Fibroblast of the conjunctiva (primary cell): ENCODE data around the gene CSTF1.
"Not testable (repeated sequence)": the region's sequence is repeated elsewhere in the genome, so short reads cannot be mapped to it uniquely, and the experiment has no call there.

ENCODE experiments used
- DNase-seq: peaks from one replicate; pipeline ENCODE4 v3.0.0-alpha.2; 2010; ENCODE audit warnings: low read depth

CSTF1 gene

DNA sequence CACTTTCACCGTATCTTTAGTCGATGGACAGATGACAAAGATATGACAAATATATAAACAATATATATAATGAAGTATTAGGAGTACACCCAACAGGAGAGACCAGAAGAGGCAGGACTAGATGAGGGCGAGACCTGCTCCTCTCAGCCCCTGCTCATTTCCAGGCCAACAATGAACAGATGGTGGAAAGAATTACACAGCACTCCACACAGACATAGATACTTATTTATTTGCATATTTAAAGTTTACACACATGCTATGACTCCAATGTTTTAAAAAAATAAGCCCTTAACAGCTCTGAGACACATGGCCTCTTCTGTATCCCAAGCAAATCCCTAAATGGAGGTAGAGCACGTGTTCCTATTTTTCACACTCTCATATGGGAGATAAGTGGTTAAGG is 23.3 kb upstream of the CSTF1 start:
- DNase-seq = no peak

DNA sequence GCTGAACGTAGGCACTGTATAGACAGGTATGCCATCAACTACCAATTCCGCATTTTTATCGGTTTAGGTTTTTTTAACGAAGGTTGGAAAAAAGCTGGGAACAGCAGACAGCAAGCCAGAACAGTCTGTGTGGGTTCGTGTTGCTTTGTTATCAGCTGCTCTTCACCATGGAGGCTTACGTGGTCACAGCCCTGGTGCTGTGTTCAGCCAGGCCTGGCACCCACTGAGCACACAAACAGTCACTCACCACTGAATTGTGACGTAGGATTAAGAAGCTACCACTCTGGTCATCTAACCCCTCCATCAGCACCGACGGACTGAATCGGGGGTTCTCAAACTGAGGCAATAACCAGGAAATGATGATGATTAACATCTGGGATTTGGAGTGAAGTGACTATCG is 20.5 kb upstream of the CSTF1 start:
- no peak for DNase-seq

DNA sequence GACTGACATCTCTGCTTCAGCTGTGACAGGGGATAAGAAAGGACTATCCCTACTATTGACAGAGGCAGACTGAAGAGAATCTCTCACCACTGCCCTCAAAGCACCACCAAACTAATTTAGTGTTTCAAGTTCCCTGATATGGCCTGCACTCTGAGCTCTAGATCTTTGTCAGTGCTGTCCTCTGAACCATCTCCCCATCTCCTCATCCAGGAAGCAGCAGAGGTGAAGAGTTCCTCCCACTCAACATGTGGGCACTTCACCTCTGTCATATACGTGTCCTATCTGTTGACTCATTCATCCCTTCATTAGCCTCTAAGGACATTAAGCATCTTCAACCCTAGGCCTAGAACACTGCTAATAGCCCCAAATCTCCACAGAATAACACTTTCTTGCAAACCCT is 19.6 kb upstream of the CSTF1 start:
- DNase-seq = no peak

DNA sequence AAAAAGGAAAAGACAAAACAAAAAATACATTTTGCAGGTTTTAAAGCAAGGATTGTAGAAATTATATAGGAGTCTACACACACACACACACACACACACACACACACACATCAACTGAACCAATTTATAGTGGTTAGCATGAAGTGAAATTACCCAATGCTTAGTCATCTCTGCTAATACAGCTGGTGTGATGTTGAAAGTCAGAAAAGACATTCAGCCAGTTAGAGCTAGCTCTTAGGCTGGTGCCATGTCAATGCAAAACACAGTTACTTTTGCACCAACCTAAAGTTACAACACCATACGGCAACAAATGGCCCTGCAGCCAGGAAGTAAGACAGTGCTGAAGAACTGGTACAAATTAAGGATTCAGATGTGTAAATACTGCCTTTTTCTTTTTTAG is 18.5 kb upstream of the CSTF1 start:
- peak; percentile 91 for DNase-seq

DNA sequence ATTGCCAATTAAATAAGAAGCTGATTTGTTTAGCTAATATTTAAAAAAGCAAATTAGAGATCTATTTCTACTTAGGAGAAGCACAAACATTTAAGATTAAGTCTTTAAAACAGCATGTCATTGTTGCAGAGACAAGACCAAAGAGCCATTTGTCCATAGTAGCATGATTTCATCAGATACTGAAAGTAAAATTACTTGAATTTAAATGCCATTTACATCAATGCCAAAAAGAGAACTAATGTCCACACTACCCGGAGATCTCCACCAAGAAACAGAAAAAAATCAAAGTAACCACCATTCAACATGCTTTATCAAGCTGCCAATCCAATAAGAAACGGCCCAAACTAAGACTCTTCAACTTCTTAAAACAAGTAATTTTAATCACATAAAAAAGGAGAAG is 16.1 kb upstream of the CSTF1 start:
- DNase-seq = no peak

DNA sequence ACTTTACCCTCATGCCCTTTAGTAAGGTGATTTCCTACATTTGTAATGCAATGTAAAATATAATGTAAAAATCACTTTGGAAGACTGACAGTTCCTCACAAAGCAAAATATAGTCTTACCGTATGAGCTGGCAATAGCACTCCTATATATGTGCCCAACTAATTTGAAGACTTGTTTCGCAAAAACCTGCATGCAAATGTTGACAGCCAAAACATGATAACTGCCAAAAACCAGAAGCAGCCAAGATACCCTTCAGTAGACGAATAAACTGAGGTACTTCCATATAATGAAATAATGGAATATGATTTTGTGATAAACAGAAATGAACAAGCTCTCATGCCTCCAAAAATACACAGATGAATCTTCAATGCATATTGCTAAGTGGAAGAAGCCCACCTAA is 14.1 kb upstream of the CSTF1 start:
- DNase-seq = no peak

DNA sequence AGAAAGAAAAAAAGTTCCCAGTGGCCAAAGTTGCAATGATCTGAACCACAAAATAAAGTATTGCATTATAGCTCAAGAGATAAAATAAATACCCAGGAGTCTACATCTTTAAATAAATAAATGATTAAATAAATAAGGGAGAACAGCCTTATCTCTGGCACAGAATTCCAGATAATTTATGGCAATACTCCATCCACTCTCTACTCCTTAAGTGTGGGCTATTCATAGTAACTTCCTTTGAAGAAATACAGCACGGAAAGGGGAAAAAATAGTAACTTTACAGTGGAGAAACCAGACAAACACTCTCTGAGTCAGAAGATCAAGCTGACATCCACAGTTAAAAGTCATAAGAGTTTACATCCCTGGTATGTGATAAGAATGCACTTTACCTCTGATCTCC is 12.1 kb upstream of the CSTF1 start:
- no peak for DNase-seq

DNA sequence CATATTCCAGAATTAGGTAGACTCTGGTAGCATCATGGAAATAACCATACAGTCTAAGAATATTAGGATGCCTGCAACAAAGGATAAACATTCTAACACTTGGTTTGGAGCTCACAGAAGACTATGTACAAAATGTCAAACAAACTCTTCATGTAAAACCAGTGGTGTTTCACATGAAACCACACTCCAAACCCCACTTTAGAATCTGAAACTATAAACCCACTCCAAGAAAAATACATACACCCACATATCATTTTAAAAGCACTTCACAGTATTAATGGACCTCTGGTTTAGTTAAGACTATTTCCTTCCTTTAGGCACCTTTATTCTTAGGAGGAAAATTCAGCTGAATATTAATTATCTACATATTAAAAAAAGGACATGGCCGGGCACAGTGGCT is 10.9 kb upstream of the CSTF1 start:
- DNase-seq = no peak

DNA sequence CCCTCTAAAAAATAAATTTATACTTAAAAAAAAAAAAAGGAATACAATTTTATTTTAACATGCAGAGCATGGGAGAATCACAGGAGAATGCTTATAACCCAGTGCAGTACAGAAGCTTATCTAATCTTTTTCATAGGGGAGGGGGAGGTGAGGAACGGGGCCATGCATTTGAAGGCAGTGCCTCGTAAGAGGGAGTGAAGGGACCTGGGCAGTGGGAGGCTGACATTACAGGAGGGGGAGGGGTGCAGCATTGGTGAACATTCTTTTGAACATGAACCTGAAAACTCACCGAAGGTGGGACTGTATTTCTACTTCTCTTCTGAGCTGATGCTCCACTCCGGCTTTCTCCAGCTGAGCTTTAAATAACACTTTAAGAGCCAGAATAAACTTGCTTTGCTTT is 9.7 kb upstream of the CSTF1 start:
- DNase-seq = no peak

DNA sequence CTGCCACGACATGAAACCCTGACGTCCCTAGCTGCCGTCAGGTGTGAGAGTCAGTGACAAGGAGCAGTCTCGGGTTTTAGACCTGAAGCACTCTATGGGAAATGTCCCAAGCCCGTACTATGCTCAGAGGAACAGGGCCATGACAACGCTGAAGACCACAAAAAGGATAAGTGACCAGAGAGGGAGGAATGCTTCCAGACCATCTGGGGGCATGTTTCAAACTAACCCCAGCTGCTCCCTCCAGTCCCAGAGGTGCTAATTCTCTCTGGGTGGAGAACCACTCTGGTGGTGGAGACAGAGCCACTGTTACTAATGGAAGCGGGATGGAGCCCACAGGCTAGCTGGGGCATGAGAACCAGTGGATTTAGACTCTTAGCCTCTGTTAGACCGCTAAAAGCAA is 9.1 kb upstream of the CSTF1 start:
- DNase-seq = no peak

DNA sequence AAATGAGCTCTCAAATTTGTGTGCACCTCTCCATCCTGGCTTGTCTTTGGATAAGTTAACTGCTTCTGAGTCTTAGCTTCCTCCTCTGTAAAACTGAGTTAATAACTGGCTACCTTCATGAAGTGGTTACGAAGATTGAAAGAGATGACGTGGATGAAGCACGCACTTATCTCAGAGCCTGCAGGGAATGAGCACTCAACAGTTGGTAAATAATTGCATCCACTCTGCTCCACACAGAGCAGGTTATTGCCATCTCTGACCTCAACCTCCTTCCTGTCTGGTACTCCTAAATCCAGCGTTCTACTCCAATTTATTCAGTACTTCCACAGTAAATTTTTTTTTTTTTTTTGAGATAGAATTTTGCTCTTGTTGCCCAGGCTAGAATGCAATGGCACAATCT is 7.3 kb upstream of the CSTF1 start:
- no peak for DNase-seq

DNA sequence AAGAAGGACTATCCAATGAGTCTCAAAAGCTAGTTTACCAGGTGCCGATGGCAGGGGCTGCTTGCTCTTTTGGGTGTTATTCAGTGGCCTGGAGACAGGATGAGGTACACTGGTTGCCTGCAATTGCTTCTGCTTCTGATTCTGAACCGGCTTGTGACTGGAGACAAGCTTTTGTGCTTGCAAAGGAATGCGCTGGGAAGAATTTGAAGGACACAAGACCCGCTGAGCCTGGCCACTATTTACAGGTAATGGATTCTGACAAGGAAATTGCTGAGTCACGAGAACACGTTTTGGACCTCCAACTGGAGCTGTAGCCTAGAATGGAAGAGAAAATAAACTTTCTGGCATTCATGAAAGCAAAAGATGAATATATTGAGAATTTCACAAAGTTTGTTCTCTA is 6.2 kb upstream of the CSTF1 start:
- DNase-seq = no peak

DNA sequence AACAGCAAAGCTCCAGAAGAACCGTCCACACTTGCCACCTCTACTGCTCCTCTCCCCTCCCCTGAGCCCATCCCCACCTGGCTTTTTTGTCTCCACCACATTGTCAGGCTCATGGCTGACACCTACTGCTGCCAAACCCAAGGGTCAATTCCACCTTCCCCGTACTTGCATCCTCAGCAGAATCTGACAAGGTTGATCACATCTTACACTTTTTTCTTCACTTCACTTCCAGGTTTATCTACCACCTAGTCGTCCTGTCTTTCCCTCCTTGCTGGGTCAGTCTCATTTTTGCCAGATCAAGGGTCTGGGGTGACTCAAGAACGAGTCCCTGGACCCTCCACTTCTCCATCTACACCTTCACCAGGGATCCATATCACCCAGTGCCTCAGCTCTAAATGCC is 3.6 kb upstream of the CSTF1 start:
- no peak for DNase-seq

DNA sequence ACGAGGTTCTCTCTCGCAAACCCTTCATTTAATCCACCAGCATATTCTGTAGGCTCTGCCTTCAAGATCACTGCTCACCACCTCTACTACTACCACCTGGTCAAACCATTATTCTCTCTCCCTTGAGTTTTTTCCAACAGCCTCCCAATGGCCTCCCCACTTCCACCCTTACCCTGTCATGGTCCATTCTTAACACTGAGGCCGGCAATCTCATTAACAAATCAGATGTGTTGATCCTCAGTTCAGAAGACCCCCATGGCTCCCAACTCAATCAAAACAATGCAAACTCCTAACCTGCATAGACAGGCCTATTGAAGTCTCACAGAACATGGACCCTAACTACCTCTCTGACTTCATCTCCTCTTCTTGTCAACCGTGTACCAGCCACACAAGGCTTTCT is 2.6 kb upstream of the CSTF1 start:
- DNase-seq = no peak

DNA sequence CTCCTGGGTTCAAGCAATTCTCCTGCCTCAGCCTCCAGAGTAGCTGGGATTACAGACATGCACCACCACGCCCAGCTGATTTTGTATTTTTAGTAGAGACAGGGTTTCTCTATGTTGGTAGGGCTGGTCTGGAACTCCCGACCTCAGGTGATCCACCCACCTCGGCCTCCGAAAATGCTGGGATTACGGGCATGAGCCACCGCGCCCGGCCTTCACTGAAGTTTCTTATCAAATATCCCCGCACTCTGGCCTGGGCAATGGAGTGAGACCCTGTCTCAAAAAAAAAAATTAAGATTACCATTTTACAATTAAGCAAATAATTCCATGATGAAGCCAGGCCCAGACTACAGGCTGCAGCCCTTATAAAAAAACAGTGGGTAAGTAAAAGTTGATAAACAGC is 2.0 kb upstream of the CSTF1 start:
- DNase-seq = not testable (repeated sequence)

DNA sequence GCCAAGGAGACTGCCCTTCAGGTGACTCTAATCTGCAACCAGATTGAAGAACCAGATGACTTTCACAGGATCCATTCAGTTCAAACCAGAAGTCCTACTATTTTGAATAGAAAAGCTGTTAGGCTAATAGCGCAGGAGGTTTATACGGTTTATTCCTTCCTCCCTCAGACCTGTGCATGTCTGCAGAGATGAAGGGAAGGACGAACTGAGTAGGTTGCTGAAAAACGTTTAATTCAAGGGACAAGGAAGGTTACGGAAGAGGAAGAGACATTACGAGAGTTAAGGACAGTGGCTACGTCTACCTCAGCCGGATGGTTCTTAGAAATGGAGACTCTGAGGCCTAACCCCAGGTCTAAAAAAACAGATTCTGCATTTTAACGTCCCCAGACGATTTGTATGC is 1.4 kb upstream of the CSTF1 start:
- DNase-seq = no peak

DNA sequence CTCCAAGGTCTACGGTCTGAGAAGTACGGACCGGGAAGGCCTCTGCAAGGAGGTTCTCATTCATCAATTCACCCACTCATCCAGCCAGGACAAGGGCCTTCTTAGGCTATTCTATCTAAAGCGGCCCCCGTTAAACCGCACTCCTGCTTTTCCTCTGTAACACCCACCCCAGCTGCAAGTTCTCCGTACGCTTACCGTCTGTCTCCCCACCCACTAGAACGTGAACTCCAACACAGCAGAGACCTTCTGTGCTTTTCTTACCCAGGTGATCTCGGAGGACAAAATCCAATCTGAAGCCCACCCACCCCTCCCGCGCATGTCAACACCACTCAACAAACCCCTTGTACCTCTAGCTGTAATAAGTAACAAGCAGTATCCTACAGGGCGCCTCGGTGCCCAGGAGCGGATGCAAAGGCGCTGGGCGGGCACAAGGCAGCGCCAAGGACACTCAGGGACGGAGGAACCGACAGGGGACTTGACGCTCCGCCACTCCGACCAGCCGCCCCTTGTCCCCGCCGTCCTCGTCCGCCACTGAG is 781 bp upstream of the CSTF1 start:
- no peak for DNase-seq

DNA sequence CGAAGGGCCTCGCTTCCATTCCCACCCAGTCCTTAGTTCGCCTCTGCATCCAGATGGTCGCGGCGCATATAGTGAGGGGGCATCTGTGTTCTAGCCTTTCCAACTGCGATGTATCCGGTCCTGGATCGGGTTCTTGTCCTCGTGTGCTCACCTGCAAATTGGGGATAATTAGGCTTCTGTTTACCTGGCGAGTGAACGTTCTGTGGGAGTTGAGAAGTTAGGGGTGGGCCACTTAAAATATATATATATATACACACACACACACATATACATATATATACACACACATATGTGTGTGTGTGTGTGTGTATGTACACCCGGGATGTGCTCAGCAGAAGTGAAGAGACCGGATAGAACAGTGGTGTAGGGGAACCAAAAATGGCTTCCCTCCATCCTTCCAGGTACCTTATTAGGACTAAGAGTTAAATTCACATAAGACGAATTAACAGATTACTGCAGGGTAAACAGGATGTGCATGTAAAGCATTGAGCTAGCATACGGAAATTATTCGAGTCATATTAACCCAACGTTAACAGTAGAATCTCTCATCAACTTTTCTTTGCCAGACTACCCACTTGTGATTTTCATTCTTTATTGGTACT is 537 bp downstream of the CSTF1 start:
- DNase-seq = no peak

DNA sequence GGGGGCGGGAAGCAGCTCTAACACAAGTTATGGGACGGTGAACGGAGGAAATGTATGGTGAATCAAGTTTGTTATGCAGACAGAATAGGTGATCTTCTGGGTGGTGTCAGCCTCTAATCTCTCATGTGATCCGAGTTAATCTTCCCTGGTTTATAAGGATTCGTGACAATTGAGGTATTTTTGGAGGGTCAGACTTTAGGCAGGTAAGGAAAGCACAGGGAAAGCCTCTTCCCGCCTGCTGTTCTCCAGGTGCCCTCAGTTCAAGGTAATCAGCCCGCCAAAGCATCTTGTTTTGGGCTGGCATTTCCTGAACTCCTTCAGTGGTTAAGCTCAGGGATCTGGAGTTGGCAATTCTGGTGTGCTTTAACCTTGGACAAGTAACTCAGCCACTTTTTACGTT is 1.2 kb downstream of the CSTF1 start:
- DNase-seq = no peak

DNA sequence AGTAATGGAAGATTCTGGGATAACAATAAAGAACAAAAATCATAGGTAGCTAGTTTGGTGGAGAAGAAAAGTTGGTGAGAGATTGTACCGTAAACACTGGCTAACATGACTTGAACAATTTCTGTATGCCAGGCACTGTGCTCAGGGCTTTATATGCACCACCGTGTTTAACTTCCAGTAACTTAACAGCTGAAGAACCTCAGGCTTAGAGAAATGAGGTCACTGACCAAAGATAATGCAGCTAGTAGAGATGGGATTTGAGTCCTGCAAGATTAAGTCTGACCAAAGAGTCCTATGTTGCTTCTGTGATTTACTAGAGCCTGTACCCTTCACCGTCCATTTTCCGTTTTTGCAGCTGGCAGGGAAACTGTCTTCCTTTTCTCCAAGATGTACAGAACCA is 2.7 kb downstream of the CSTF1 start:
- no peak for DNase-seq

DNA sequence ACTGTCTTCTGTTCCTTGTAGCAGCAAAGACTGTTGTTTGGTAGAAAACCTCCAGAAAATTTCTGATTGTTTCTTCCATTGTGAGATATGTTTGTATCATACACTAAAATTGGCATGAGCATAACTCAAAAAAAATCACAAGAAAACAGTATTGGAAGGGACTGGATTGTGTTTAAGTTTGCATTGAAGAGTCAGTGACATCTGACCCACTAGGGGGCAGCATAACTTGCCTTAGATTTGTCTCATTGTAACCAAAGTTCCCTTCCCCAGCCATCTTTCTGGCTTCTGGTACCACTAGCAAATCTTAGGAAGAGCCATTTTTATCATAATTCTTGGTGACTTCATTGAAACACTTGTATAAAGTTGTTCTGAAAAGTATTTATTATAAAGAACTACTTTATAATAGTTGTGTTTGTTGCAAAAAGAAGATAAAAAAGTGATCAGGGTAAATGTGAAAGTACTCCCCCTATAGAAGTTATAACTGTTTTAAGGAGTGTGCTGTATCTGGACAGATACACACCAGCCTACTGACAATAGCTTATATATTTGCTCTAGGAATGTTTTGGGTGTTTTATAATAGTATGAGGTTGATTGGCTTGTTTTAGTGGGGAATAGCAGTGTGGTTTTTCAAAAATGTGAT is 7.7 kb downstream of the CSTF1 start:
- peak; percentile 67 for DNase-seq

DNA sequence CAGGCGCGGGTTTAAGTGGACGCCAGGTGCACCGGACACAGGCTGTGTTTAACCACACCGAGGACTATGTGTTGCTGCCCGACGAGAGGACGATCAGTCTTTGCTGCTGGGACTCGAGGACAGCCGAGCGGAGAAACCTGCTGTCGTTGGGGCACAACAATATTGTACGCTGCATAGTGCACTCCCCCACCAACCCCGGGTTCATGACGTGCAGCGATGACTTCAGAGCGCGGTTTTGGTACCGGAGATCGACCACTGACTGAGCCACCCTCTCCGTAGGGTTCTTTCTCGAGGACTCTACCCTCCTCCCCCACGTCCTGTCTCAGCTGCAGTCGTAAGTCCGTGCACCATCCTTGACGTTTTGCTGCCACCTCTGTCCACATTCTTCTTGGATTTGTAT is 11.0 kb downstream of the CSTF1 start:
- DNase-seq = no peak

DNA sequence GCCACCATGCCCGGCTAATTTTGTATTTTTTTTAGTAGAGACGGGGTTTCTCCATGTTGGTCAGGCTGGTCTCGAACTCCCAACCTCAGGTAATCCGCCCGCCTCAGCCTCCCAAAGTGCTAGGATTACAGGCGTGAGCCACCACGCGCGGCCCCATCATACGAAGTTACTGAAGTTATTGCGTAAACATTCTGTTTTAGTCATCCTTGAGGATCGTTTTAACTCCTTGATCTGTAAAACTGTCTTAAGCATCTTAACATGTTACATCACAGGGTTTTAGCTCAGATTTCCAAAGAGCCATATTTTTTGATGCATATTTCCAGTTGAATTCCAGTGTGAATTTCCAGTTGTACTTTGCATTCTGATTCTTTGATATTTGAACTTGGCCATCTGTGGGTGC is 12.9 kb downstream of the CSTF1 start:
- not testable (repeated sequence) for DNase-seq

DNA sequence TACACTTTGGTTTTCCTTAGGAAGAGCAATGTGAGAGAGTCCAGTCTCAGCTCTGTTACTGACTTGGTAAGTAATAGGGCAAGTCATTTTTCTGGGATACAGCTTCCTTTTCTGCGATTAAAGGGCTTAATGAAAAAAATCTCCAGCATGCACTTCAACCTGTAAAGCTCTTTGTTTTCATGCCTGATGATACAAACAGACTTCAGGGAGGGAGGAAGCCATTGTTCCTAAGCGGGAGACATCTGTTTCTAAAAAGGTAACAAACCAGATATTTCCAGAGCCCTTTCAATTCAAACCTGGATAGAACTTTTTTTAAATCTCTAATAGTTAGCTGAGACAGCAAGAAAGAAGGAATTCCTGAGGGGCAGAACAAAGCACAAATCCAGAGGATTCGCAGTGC is 14.5 kb downstream of the CSTF1 start:
- DNase-seq = no peak
